Measurements from ENCODE around the gene AQP6. TPM values are rescaled to one million over a fixed set of nuclear protein-coding genes. Genes with fewer than 3 reads are reported as not detected.

Gene AQP6
- total RNA-seq, 1 experiment from 2014 or later = 0.09 TPM

DNA sequence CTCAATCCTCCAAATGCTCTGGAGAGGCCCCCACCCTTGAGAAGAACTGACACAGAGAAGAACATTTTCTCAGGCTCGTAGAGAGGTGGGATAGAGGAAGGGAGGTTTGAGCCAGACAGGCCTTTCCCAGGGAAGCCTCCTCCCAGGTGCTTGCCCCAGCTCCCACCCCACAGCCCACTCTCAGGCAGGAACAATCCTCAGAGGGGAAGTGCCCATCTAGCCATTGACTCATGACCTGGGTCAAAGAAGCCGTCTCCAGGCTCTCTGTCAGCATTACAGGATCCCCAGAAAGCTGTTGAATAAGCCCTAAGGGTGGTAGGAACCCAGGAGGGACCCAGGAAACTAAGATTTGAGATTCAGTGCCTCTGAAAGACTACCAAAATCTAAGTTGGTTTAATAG, 3.8 kb downstream of the AQP6 start:
- no peaks in the 10 kb centered on the region for H3K27me3 ChIP-seq (ENCODE audit: insufficient read depth, low read length)
- H3K79me1 ChIP-seq (ENCODE audit: insufficient read depth, low read depth, low read length, poor library complexity, severe bottlenecking) = no peaks in the 10 kb centered on the region
- H3K9me3 ChIP-seq (ENCODE audit: control insufficient read depth, low read depth, low read length) = no peaks in the 10 kb centered on the region
- H2BK5ac ChIP-seq (ENCODE audit: insufficient read length, low read length) = no peak overlapping the region
- no peak overlapping the region for H4K91ac ChIP-seq (ENCODE audit: insufficient read length, low read depth, low read length)
- H4K20me1 ChIP-seq (ENCODE audit: control insufficient read depth, insufficient read depth, insufficient read length) = no peaks in the 10 kb centered on the region
- no peak overlapping the region for H4K8ac ChIP-seq (replicated peaks; ENCODE audit: insufficient read length, low read depth, low read length)
- H3K14ac ChIP-seq (ENCODE audit: insufficient read depth, low read length) = no peak overlapping the region
- H3K23ac ChIP-seq (ENCODE audit: insufficient read length, low read depth, low read length) = no peak overlapping the region
- no peaks in the 10 kb centered on the region for H3K23me2 ChIP-seq (ENCODE audit: insufficient read length, low read depth, low read length, poor library complexity, severe bottlenecking)
- Mint-ChIP-seq H3K4me3 (no peak overlapping the region), H3K27ac (no peak overlapping the region), H3K27me3 (ENCODE audit: low read depth) (peaks cover 3% of the 10 kb centered on the region; the same call in 1 of the 2 replicates), H3K36me3 (ENCODE audit: insufficient read depth in 1 of 3, low read depth in 3 of 3) (no peaks in the 10 kb centered on the region), H3K4me1 (peaks cover 24 to 39% of the 10 kb centered on the region in 2 experiments), H3K9me3 (no peaks in the 10 kb centered on the region)
- no CpG with 5 or more reads among the region's 2 CpGs for WGBS (ENCODE audit: extremely low coverage, insufficient read length, low lambda C conversion rate)
- no peak overlapping the region for H3K27ac ChIP-seq (ENCODE audit: insufficient read length, low read depth, low read length)
- no peak overlapping the region for H3T11ph ChIP-seq (ENCODE audit: low read length)
- H3K79me2 ChIP-seq (ENCODE audit: insufficient read depth, low read length) = no peaks in the 10 kb centered on the region
- H3K4me2 ChIP-seq (ENCODE audit: insufficient read depth, insufficient read length, low read length) = no peak overlapping the region
- no peak overlapping the region for H2BK15ac ChIP-seq (ENCODE audit: low read depth, low read length)
- no peak overlapping the region for H2AFZ ChIP-seq (ENCODE audit: low read length)
- H2BK120ac ChIP-seq (ENCODE audit: low read depth, low read length, poor library complexity, severe bottlenecking) = no peak overlapping the region
- no peak overlapping the region for H2AK5ac ChIP-seq (ENCODE audit: insufficient read length, low read length)
- DNase-seq = no peak
- H3K4ac ChIP-seq (ENCODE audit: low read depth, low read length) = no peak overlapping the region
- no peak overlapping the region for H3K9ac ChIP-seq (ENCODE audit: extremely low read depth, insufficient read length, low read length)
- no peak overlapping the region for H2BK12ac ChIP-seq (ENCODE audit: insufficient read length, low read depth, low read length)
- H2BK20ac ChIP-seq (ENCODE audit: low read depth, low read length, poor library complexity, severe bottlenecking) = no peak overlapping the region
- no peak overlapping the region for H4K5ac ChIP-seq (ENCODE audit: insufficient read length, low read depth, low read length)
- H3K18ac ChIP-seq (ENCODE audit: insufficient read length, low read depth, low read length) = no peak overlapping the region
- H3K4me1 ChIP-seq (ENCODE audit: insufficient read depth, low read length) = no peaks in the 10 kb centered on the region
- TF ChIP-seq, protein P1, sequence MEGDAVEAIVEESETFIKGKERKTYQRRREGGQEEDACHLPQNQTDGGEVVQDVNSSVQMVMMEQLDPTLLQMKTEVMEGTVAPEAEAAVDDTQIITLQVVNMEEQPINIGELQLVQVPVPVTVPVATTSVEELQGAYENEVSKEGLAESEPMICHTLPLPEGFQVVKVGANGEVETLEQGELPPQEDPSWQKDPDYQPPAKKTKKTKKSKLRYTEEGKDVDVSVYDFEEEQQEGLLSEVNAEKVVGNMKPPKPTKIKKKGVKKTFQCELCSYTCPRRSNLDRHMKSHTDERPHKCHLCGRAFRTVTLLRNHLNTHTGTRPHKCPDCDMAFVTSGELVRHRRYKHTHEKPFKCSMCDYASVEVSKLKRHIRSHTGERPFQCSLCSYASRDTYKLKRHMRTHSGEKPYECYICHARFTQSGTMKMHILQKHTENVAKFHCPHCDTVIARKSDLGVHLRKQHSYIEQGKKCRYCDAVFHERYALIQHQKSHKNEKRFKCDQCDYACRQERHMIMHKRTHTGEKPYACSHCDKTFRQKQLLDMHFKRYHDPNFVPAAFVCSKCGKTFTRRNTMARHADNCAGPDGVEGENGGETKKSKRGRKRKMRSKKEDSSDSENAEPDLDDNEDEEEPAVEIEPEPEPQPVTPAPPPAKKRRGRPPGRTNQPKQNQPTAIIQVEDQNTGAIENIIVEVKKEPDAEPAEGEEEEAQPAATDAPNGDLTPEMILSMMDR (conservative IDR thresholded peaks at IDR 0.05) = no peak
- no peak overlapping the region for H3K56ac ChIP-seq (ENCODE audit: insufficient read length, low read depth, low read length)

Measured in H9 (cell line).